GM12891 (cell line): ENCODE results near the gene WDR3.

Experiments used
- PAX5 ChIP-seq: IDR thresholded peaks from 2 replicates; pipeline ENCODE4 v1.6.1; 2011; ENCODE audit warnings: low read length, moderate library complexity, mild to moderate bottlenecking; ENCODE audit not compliant: insufficient read depth, severe bottlenecking
- POLR2A ChIP-seq: IDR thresholded peaks from 2 replicates; pipeline ENCODE4 v1.6.1; 2011; ENCODE audit warnings: low read depth, low read length, control low read depth
- POLR2AphosphoS5 ChIP-seq: IDR thresholded peaks from 2 replicates; pipeline ENCODE4 v1.6.1; 2011; ENCODE audit warnings: low read depth, low read length, control low read depth
- POU2F2 ChIP-seq: IDR thresholded peaks from 2 replicates; pipeline ENCODE4 v1.6.1; 2011; ENCODE audit warnings: low read depth, mild to moderate bottlenecking, control low read depth, low read length, moderate library complexity
- SPI1 ChIP-seq: IDR thresholded peaks from 2 replicates; pipeline ENCODE4 v1.6.1; 2011; ENCODE audit warnings: low read depth, low read length, control low read depth
- TAF1 ChIP-seq: IDR thresholded peaks from 2 replicates; pipeline ENCODE4 v1.6.1; 2011; ENCODE audit warnings: low read depth, low read length, control low read depth

DNA sequence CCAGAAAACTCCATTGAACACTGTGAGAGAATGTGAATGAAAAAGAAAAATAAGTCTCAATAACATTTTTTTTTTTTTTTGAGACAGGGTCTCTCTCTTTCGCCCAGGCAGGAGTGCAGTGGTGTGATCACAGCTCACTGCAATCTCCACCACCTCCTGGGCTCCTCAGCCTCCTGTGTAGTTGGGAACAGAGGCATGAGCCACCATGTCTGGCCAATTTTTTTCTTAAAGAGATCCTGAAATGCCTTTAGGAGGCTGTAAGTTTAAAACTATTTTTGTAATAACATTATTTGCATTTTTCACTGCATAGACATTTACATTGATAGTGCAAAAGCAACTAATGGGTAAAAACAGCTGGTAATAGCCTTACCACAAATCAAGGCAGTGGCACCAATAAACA lies 35.5 kb upstream of the WDR3 start:
- no peak for TF ChIP-seq POLR2A
- no peak for TF ChIP-seq TAF1
- no peak for TF ChIP-seq SPI1
- TF ChIP-seq POLR2AphosphoS5: no peak
- no peak for TF ChIP-seq POU2F2
- TF ChIP-seq PAX5: no peak
